Stomach (tissue), 4 donors: ENCODE results near the gene ASIC5.

Experiments
- POLR2A ChIP-seq, 4 donors: fragments of 450-650 bp; IDR thresholded peaks; one replicate each; pipeline ENCODE4 v1.6.1; 2016; ENCODE audit warnings: antibody characterized with exemption in 4 of 4, control low read depth in 2 of 4, mild to moderate bottlenecking in 1 of 4, moderate library complexity in 1 of 4
- POLR2AphosphoS5 ChIP-seq, 3 donors: sonication (generic); formaldehyde crosslinking; IDR thresholded peaks; one replicate each; pipeline ENCODE4 v1.6.1; 2016; ENCODE audit warnings: antibody characterized with exemption in 3 of 3

- no peak for TF ChIP-seq POLR2AphosphoS5 (IDR thresholded peaks at IDR 0.05)
- no peak for TF ChIP-seq POLR2A (IDR thresholded peaks at IDR 0.05)
These were observed 66.8 kb downstream of the ASIC5 start for GRCh38 chr4:155799116-155799793.
